HepG2 (cell line): Measurements from ENCODE around the gene LAMC3. TPM values are rescaled to one million over a fixed set of nuclear protein-coding genes. Genes with fewer than 3 reads are reported as not detected.

Source experiments
- ATAC-seq: fragments of 200-7000 bp; cut with Tn5 transposase; 3 replicates; pipeline ENCODE4 v1.9.1; 2020; ENCODE audit warnings: mild to moderate bottlenecking, moderate library complexity
- BruUV-seq: library from RNA; stranded (reverse); fragments of 400-500 nt; replicated peaks from 2 replicates; lab custom pipeline; 2021; lab: Mats Ljungman, UMichigan
- CTCF ChIA-PET: fragments of 300-600 bp; formaldehyde crosslinking; extraction: SDS; loops from one replicate; lab custom pipeline; 2021; ENCODE audit warnings: low total read pairs, inconsistent platforms, low intra/inter-chr PET ratio; lab: Yijun Ruan, JAX
- POLR2A ChIA-PET: fragments of 350-600 bp; sonication (Branson Sonifier 250); formaldehyde crosslinking; loops from one replicate; lab custom pipeline; 2020; ENCODE audit warnings: antibody characterized with exemption, inconsistent platforms; lab: Yijun Ruan, JAX
- DNase-seq: peaks from one replicate; pipeline ENCODE4 v3.0.0-alpha.2; 2015; ENCODE audit warnings: low spot score
- FAIRE-seq: peaks from 3 replicates; lab custom pipeline; 2011; peaks lifted over from hg19 to GRCh38; lab: Jason Lieb, UNC
- H2AFZ ChIP-seq: one replicate; pipeline ENCODE4 v1.6.1; 2011; ENCODE audit warnings: low read length, inconsistent platforms
- H3K27ac ChIP-seq: fragments of 300-600 bp; 3 replicates; pipeline ENCODE4 v1.8.0; 2011; ENCODE audit warnings: mixed run types, mild to moderate bottlenecking, mixed read lengths, low read length, inconsistent platforms; ENCODE audit not compliant: insufficient read depth; ENCODE audit errors: extremely low read length
- H3K27me3 ChIP-seq, 2 experiments: fragments of 200-600 bp in 1 of 2; 2 replicates in 1 of 2; 3 replicates in 1 of 2; pipeline versions ENCODE4 v1.6.0 to v1.8.0; 2011; ENCODE audit warnings: low read length in 2 of 2, mild to moderate bottlenecking in 2 of 2, moderate library complexity in 2 of 2, inconsistent platforms in 1 of 2; ENCODE audit not compliant: insufficient read depth in 2 of 2, control insufficient read depth in 1 of 2
- H3K36me3 ChIP-seq, 2 experiments: fragments of 200-600 bp in 1 of 2; replicated peaks in 1 of 2; 2 replicates in 1 of 2; 3 replicates in 1 of 2; pipeline versions ENCODE4 v1.5.1 to v1.8.0; 2011; ENCODE audit warnings: low read length in 2 of 2, inconsistent platforms in 1 of 2; ENCODE audit not compliant: insufficient read depth in 2 of 2, control insufficient read depth in 1 of 2
- H3K4me1 ChIP-seq: 2 replicates; pipeline ENCODE4 v1.5.1; 2012; ENCODE audit warnings: low read length, inconsistent platforms; ENCODE audit not compliant: insufficient read depth
- H3K4me2 ChIP-seq: 2 replicates; pipeline ENCODE4 v1.6.0; 2011; ENCODE audit warnings: low read depth, low read length, inconsistent platforms
- H3K4me3 ChIP-seq, 3 experiments: fragments of 200-600 bp in 1 of 3; sonication (generic), shearing (Covaris generic) in 1 of 3; replicated peaks in 1 of 3; 2 replicates each; pipeline ENCODE4 v1.5.1; 2011 to 2016; ENCODE audit warnings: low read length in 3 of 3, inconsistent platforms in 2 of 3, low read depth in 2 of 3, mild to moderate bottlenecking in 2 of 3, control low read depth in 1 of 3, mixed read lengths in 1 of 3; ENCODE audit not compliant: insufficient read depth in 1 of 3
- H3K79me2 ChIP-seq: one replicate; pipeline ENCODE4 v1.6.1; 2011; ENCODE audit warnings: low read length, inconsistent platforms; ENCODE audit not compliant: insufficient read depth
- H3K9ac ChIP-seq: 2 replicates; pipeline ENCODE4 v1.6.0; 2011; ENCODE audit warnings: mild to moderate bottlenecking, low read depth, low read length, inconsistent platforms; ENCODE audit not compliant: insufficient read depth
- H3K9me3 ChIP-seq: 2 replicates; pipeline ENCODE4 v1.5.1; 2012; ENCODE audit warnings: mild to moderate bottlenecking, low read length
- H4K20me1 ChIP-seq: 2 replicates; pipeline ENCODE4 v1.6.0; 2011; ENCODE audit warnings: inconsistent platforms, mild to moderate bottlenecking, low read length, moderate library complexity; ENCODE audit not compliant: insufficient read depth
- HNF4G ChIP-seq, 2 experiments: sonication (generic) in 1 of 2; formaldehyde crosslinking in 1 of 2; IDR thresholded peaks; 2 replicates each; pipeline versions ENCODE4 v1.4.0 to v1.6.1; 2011 to 2020; ENCODE audit warnings: borderline replicate concordance in 2 of 2, low read depth in 2 of 2, mild to moderate bottlenecking in 2 of 2, low read length in 1 of 2, missing genetic modification reagents in 1 of 2, moderate library complexity in 1 of 2
- KDM2A ChIP-seq: sonication (generic); formaldehyde crosslinking; IDR thresholded peaks from 2 replicates; pipeline ENCODE4 v1.4.0; 2020; ENCODE audit warnings: low read depth, missing genetic modification reagents, borderline replicate concordance
- KLF6 ChIP-seq: IDR thresholded peaks from 2 replicates; pipeline ENCODE4 v1.8.0; 2016; ENCODE audit warnings: missing biosample characterization, missing genetic modification reagents
- MEIS1 ChIP-seq: sonication (generic); formaldehyde crosslinking; IDR thresholded peaks from 2 replicates; pipeline ENCODE4 v1.9.0; 2021; ENCODE audit warnings: mild to moderate bottlenecking, missing genetic modification reagents, moderate library complexity, borderline replicate concordance
- MYNN ChIP-seq: sonication (generic); formaldehyde crosslinking; IDR thresholded peaks from 2 replicates; pipeline ENCODE4 v1.4.0; 2020; ENCODE audit warnings: mild to moderate bottlenecking, low read depth, missing genetic modification reagents
- ZC3H4 ChIP-seq: sonication (generic); formaldehyde crosslinking; IDR thresholded peaks from 2 replicates; pipeline ENCODE4 v1.4.0; 2020; ENCODE audit warnings: missing genetic modification reagents, borderline replicate concordance
- ZFX ChIP-seq: sonication (generic); formaldehyde crosslinking; IDR thresholded peaks from 2 replicates; pipeline ENCODE4 v1.4.0; 2020; ENCODE audit warnings: mild to moderate bottlenecking, low read depth, missing genetic modification reagents, moderate library complexity
- ZNF556 ChIP-seq: sonication (generic); formaldehyde crosslinking; IDR thresholded peaks from 2 replicates; pipeline ENCODE4 v1.4.0; 2020; ENCODE audit warnings: mild to moderate bottlenecking, missing genetic modification reagents, borderline replicate concordance
- ZNF607 ChIP-seq: sonication (generic); formaldehyde crosslinking; IDR thresholded peaks from 2 replicates; pipeline ENCODE4 v1.5.1; 2020; ENCODE audit warnings: missing genetic modification reagents, mild to moderate bottlenecking, borderline replicate concordance
- WGBS: methylation state at CpG from one replicate; pipeline ENCODE4 v1.1.6; 2017; ENCODE audit warnings: low lambda C conversion rate; 5-methylcytosine and 5-hydroxymethylcytosine counted together
- in situ Hi-C: cut with HindIII; loops from 2 replicates; pipeline ENCODE4 v1.10.0; 2017; ENCODE audit warnings: low pct_unique_long_range_greater_than_20kb; ENCODE audit not compliant: extremely low pct_ligation_motif_present
- intact Hi-C: fragments of 100-400 bp; cut with micrococcal nuclease; formaldehyde crosslinking; loops from one replicate; pipeline ENCODE4 v1.10.0; 2022; ENCODE audit not compliant: unreplicated experiment
- polyA plus RNA-seq, 8 experiments: library from polyadenylated mRNA; depleted of rRNA in 3 of 8; stranded (reverse) in 7 of 8; unstranded in 1 of 8; fragments of >200 nt; fragmentation: Illumina TruSeq in 4 of 8; extraction: Trizol in 4 of 8; gene quantifications; 2 replicates each; pipeline versions ENCODE4 v1.2.1 to v1.2.3, GENCODE V29; 2011 to 2016; ENCODE audit warnings: low read depth in 4 of 8, missing spikeins in 1 of 8, mixed read lengths in 1 of 8; ENCODE audit not compliant: insufficient read depth in 1 of 8
- total RNA-seq, 5 experiments: library from RNA; depleted of rRNA; stranded (reverse); fragments of >200 nt; fragmentation: Illumina TruSeq; extraction: Trizol; gene quantifications; 2 replicates each; pipeline ENCODE4 v1.2.3, GENCODE V29; 2016; ENCODE audit warnings: low read depth in 1 of 5
- TF ChIP-seq, protein P1 (sequence below): sonication (generic); formaldehyde crosslinking; IDR thresholded peaks from 2 replicates; pipeline ENCODE4 v1.5.1; 2020; ENCODE audit warnings: mild to moderate bottlenecking, missing genetic modification reagents, moderate library complexity
- TF ChIP-seq, protein P2 (sequence below): sonication (generic); formaldehyde crosslinking; IDR thresholded peaks from 2 replicates; pipeline ENCODE4 v1.5.0; 2020; ENCODE audit warnings: missing genetic modification reagents
- TF ChIP-seq, protein P3 (sequence below): sonication (generic); formaldehyde crosslinking; IDR thresholded peaks from 2 replicates; pipeline ENCODE4 v1.5.0; 2020; ENCODE audit warnings: mild to moderate bottlenecking, low read depth, missing genetic modification reagents, borderline replicate concordance
- TF ChIP-seq, protein P4 (sequence below): sonication (generic); formaldehyde crosslinking; IDR thresholded peaks from 2 replicates; pipeline ENCODE4 v1.4.0; 2020; ENCODE audit warnings: missing genetic modification reagents, borderline replicate concordance

The LAMC3 gene
- total and polyA plus RNA-seq, 2 of the 13 experiments (the other 11 are each of a cell fraction or from before 2014, with no cell fraction given) = 0.07 to 0.57 TPM

DNA sequence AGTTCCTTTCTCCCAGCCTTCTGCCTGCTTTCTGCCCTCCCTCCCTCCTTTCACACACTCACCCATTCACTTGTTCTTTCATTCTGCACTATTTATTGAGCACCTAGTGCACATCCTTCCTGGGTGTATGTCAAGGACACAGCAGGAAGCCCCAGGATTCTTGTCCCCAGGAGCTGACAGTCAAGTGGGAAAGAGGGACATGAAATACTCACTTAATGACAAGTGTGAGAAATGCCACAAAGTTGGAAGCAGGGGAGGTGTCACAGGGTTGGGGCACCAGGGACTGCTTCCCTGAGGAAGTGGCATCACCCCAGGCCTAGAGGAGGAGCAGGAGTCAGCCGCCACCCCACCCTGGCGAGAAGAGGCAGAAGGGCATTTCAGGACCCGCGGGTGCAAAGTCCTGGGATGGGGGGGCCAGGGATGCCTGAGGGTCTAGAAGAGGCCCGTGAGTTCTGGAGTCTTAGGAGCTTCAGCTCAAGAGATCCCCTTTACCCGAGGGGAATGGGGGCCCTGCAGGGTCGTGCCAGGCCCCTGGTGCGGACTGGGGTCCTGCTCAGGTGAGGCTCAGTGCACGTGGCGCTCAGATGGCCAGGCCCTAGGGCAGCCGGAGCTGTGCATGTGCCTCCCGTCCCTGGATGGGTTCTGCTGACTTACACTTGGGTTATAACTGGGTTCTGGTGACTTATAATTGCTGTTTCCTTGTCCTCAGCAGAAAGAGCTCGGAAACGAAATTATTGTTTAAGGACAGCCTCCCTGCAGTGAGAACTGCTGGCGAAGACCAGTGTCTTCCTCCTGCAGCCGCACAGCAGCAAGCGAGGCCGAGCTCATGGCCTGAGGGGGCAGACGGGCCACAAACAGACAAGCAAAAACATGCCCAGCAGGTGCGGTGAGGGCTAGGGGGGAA, 16.9 kb upstream of the LAMC3 start (continued):
- TF ChIP-seq, protein P1, sequence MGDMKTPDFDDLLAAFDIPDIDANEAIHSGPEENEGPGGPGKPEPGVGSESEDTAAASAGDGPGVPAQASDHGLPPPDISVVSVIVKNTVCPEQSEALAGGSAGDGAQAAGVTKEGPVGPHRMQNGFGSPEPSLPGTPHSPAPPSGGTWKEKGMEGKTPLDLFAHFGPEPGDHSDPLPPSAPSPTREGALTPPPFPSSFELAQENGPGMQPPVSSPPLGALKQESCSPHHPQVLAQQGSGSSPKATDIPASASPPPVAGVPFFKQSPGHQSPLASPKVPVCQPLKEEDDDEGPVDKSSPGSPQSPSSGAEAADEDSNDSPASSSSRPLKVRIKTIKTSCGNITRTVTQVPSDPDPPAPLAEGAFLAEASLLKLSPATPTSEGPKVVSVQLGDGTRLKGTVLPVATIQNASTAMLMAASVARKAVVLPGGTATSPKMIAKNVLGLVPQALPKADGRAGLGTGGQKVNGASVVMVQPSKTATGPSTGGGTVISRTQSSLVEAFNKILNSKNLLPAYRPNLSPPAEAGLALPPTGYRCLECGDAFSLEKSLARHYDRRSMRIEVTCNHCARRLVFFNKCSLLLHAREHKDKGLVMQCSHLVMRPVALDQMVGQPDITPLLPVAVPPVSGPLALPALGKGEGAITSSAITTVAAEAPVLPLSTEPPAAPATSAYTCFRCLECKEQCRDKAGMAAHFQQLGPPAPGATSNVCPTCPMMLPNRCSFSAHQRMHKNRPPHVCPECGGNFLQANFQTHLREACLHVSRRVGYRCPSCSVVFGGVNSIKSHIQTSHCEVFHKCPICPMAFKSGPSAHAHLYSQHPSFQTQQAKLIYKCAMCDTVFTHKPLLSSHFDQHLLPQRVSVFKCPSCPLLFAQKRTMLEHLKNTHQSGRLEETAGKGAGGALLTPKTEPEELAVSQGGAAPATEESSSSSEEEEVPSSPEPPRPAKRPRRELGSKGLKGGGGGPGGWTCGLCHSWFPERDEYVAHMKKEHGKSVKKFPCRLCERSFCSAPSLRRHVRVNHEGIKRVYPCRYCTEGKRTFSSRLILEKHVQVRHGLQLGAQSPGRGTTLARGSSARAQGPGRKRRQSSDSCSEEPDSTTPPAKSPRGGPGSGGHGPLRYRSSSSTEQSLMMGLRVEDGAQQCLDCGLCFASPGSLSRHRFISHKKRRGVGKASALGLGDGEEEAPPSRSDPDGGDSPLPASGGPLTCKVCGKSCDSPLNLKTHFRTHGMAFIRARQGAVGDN (CRISPR knock-in tag) = 0 out of 2 replicates have a peak, but pooled peaks have one; percentile 19

DNA sequence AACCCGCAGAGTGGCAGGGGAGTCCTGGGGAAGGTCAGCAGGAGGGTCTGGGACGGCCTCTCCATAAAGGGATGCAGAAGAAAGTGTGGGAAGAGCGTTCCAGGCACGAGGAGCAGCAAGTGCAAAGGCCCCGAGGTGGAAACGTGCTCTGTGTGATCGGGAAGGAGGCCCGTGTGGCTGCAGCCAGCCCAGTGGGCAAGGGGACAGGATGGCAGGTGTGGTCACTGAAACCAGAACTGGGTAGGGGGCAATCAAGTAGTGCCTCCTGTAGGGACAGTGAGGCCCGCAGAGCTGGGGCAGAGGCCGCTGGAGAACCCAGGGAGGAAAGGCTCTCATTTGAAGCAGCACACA, 16.3 kb upstream of the LAMC3 start:
- WGBS = 33% methylated on average over 10 of the region's 10 CpGs
- H3K27me3 ChIP-seq = peaks cover 15 to 99% of the 10 kb centered on the region in 2 experiments; a peak in 4 of 5 replicates
- ATAC-seq (no peak), FAIRE-seq (no peak), DNase-seq (no peak)
- H3K79me2 ChIP-seq = no peaks in the 10 kb centered on the region
- H3K4me1 ChIP-seq = peaks cover 15% of the 10 kb centered on the region
- H3K4me2 ChIP-seq = no peak overlapping the region
- intact Hi-C loops (no loop called here), in situ Hi-C loops (loop anchor here (10.0 kb wide), 2 partner anchors 98 to 278 kb away; partner anchors contain the start of gene QRFP)
- H4K20me1 ChIP-seq = no peaks in the 10 kb centered on the region
- no peak overlapping the region for H3K4me3 ChIP-seq
- no peaks in the 10 kb centered on the region for H3K36me3 ChIP-seq
- POLR2A ChIA-PET = no interaction called here
- no peak overlapping the region for H2AFZ ChIP-seq
- H3K9me3 ChIP-seq = no peaks in the 10 kb centered on the region
- BruUV-seq = no TSS peak
- no peak overlapping the region for H3K27ac ChIP-seq
- H3K9ac ChIP-seq = no peak overlapping the region
- CTCF ChIA-PET = no interaction called here
- TF ChIP-seq ZNF607 (CRISPR knock-in tag) = no peak
- TF ChIP-seq, protein P2, sequence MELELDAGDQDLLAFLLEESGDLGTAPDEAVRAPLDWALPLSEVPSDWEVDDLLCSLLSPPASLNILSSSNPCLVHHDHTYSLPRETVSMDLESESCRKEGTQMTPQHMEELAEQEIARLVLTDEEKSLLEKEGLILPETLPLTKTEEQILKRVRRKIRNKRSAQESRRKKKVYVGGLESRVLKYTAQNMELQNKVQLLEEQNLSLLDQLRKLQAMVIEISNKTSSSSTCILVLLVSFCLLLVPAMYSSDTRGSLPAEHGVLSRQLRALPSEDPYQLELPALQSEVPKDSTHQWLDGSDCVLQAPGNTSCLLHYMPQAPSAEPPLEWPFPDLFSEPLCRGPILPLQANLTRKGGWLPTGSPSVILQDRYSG (CRISPR knock-in tag) = no peak
- TF ChIP-seq HNF4G (IDR thresholded peaks at IDR 0.05; ENCODE audit: borderline replicate concordance, low read depth, low read length) = no peak
- TF ChIP-seq HNF4G (CRISPR knock-in tag; IDR thresholded peaks at IDR 0.05; ENCODE audit: borderline replicate concordance, low read depth) = no peak
- TF ChIP-seq ZNF556 (CRISPR knock-in tag) = no peak
- no peak for TF ChIP-seq KLF6 (CRISPR knock-in tag)
- TF ChIP-seq, protein P3, sequence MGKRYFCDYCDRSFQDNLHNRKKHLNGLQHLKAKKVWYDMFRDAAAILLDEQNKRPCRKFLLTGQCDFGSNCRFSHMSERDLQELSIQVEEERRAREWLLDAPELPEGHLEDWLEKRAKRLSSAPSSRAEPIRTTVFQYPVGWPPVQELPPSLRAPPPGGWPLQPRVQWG (CRISPR knock-in tag) = no peak
- no peak for TF ChIP-seq KDM2A (CRISPR knock-in tag)
- no peak for TF ChIP-seq ZC3H4 (CRISPR knock-in tag)
- TF ChIP-seq MYNN (CRISPR knock-in tag) = no peak
- TF ChIP-seq, protein P4, sequence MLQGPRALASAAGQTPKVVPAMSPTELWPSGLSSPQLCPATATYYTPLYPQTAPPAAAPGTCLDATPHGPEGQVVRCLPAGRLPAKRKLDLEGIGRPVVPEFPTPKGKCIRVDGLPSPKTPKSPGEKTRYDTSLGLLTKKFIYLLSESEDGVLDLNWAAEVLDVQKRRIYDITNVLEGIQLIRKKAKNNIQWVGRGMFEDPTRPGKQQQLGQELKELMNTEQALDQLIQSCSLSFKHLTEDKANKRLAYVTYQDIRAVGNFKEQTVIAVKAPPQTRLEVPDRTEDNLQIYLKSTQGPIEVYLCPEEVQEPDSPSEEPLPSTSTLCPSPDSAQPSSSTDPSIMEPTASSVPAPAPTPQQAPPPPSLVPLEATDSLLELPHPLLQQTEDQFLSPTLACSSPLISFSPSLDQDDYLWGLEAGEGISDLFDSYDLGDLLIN (CRISPR knock-in tag) = no peak
- no peak for TF ChIP-seq ZFX (CRISPR knock-in tag)
- TF ChIP-seq MEIS1 (CRISPR knock-in tag) = no peak
